HG03432 (cell line): ENCODE data around the gene USP17L29.
"Not testable (repeated sequence)": the region's sequence is repeated elsewhere in the genome, so short reads cannot be mapped to it uniquely, and the experiment has no call there.

Experiments used
- ATAC-seq: cut with Tn5 transposase; IDR thresholded peaks from one replicate; pipeline ENCODE4 v1.9.1; 2021; ENCODE audit warnings: mild to moderate bottlenecking, moderate library complexity; ENCODE audit not compliant: unreplicated experiment

The USP17L29 gene

GRCh38 chr4:9353338-9353737, at the start of gene USP17L29:
USP17L29 (plus strand) TSS chr4:9353638; CDS start chr4:9353638, 0 bp downstream.
- not testable (repeated sequence) for ATAC-seq

DNA sequence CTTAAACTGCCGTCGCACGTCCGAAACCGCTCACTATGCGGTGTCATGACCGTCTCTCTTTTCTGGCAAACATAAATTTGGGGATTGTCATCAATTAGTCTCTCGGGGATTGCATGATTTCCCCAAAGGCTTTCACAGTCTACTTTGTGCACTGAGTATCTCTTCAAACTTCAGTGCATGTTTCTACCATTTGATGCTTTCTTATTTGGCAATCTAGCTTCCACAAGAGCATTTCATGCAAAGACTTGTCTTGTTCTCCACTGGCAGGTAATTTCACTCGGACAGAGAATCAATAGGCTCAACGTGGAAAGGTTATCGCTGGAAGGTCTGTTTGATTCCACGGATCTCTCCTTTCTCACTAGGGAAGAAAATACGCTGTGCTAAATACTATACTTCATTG, 29.2 kb upstream of the USP17L29 start:
- ATAC-seq, result not testable (repeated sequence)

DNA sequence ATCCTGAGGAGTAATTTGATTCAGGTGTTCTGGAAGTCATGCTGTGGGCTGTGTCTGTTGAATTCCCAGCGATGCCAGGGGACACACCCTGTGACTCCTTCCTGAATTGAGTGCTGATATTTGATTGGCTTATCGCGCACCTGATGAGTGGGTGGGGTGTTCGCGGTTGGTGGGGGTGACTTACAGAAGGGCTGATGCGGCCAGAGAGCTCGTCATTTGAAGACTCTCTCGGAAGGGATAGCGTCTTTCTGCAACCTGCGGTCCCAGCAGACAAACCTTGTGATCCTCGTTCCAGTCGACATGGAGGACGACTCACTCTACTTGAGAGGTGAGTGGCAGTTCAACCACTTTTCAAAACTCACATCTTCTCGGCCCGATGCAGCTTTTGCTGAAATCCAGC, 28.6 kb upstream of the USP17L29 start, which contains the start of gene USP17L24:
Gene USP17L24 (plus strand): TSS at position 301 of the 400 bp plus-strand sequence. CDS start 0 bp downstream, at position 301.
- not testable (repeated sequence) for ATAC-seq

DNA sequence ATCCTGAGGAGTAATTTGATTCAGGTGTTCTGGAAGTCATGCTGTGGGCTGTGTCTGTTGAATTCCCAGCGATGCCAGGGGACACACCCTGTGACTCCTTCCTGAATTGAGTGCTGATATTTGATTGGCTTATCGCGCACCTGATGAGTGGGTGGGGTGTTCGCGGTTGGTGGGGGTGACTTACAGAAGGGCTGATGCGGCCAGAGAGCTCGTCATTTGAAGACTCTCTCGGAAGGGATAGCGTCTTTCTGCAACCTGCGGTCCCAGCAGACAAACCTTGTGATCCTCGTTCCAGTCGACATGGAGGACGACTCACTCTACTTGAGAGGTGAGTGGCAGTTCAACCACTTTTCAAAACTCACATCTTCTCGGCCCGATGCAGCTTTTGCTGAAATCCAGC, 23.8 kb upstream of the USP17L29 start, which contains the start of gene USP17L25:
Gene USP17L25 (plus strand): TSS at position 301 of the 400 bp plus-strand sequence. CDS start 0 bp downstream, at position 301.
- ATAC-seq, result not testable (repeated sequence)

GRCh38 chr4:9334358-9334757, 19.1 kb upstream of the USP17L29 start, which contains the start of gene USP17L26:
USP17L26 (plus strand) TSS chr4:9334658; CDS start chr4:9334658, 0 bp downstream.
- not testable (repeated sequence) for ATAC-seq

DNA sequence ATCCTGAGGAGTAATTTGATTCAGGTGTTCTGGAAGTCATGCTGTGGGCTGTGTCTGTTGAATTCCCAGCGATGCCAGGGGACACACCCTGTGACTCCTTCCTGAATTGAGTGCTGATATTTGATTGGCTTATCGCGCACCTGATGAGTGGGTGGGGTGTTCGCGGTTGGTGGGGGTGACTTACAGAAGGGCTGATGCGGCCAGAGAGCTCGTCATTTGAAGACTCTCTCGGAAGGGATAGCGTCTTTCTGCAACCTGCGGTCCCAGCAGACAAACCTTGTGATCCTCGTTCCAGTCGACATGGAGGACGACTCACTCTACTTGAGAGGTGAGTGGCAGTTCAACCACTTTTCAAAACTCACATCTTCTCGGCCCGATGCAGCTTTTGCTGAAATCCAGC, 14.3 kb upstream of the USP17L29 start, which contains the start of gene USP17L5:
Gene USP17L5 (plus strand): TSS at position 301 of the 400 bp plus-strand sequence. CDS start 0 bp downstream, at position 301.
- not testable (repeated sequence) for ATAC-seq

GRCh38 chr4:9343848-9344247, 9.6 kb upstream of the USP17L29 start, which contains the start of gene USP17L27:
USP17L27 (plus strand) TSS chr4:9344148; CDS start chr4:9344148, 0 bp downstream.
- ATAC-seq, result not testable (repeated sequence)

DNA sequence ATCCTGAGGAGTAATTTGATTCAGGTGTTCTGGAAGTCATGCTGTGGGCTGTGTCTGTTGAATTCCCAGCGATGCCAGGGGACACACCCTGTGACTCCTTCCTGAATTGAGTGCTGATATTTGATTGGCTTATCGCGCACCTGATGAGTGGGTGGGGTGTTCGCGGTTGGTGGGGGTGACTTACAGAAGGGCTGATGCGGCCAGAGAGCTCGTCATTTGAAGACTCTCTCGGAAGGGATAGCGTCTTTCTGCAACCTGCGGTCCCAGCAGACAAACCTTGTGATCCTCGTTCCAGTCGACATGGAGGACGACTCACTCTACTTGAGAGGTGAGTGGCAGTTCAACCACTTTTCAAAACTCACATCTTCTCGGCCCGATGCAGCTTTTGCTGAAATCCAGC, 4.8 kb upstream of the USP17L29 start, which contains the start of gene USP17L28:
Gene USP17L28 (plus strand): TSS at position 301 of the 400 bp plus-strand sequence. CDS start 0 bp downstream, at position 301.
- not testable (repeated sequence) for ATAC-seq

DNA sequence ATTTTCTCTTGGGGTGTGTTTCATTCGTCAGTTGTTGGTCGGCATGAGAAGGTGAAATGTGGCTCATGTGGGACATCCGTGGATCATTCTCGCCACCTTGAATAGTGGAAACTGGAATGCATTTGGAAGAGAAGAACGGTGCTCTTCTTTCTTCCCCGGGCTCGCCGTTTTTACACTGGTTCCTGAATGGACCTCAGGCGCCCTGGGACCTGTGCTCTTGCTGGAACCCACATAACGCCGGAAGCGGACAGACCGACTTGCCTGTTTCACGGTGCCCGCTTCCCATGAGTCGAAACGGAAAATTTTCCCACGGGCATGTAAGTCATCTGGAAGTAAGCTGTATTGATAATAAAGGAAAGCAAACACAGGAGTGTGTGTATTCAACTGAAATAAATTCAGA, 2.6 kb upstream of the USP17L29 start:
- not testable (repeated sequence) for ATAC-seq

DNA sequence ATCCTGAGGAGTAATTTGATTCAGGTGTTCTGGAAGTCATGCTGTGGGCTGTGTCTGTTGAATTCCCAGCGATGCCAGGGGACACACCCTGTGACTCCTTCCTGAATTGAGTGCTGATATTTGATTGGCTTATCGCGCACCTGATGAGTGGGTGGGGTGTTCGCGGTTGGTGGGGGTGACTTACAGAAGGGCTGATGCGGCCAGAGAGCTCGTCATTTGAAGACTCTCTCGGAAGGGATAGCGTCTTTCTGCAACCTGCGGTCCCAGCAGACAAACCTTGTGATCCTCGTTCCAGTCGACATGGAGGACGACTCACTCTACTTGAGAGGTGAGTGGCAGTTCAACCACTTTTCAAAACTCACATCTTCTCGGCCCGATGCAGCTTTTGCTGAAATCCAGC, 9.4 kb downstream of the USP17L29 start, which contains the start of gene USP17L30:
Gene USP17L30 (plus strand): TSS at position 301 of the 400 bp plus-strand sequence. CDS start 0 bp downstream, at position 301.
- not testable (repeated sequence) for ATAC-seq

DNA sequence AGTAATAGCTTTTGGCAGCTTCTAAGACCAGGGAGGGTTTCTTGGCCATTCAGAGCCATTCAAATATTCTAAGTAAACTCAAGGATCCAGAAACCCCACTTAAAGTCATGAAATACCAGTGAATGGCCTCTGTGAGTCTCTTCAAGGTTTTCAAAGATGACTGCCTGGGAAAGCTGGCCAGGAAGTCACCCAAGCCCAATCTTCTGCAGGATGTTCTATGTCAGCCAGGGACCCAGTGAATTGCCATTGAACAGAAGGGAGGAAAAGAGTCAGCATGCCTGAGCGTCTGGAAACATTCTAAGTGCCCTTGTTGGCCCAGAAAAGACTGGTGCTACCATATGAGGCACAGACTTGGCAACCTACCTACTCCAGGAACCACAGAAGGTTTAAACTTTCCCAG, 26.4 kb downstream of the USP17L29 start:
- not testable (repeated sequence) for ATAC-seq

DNA sequence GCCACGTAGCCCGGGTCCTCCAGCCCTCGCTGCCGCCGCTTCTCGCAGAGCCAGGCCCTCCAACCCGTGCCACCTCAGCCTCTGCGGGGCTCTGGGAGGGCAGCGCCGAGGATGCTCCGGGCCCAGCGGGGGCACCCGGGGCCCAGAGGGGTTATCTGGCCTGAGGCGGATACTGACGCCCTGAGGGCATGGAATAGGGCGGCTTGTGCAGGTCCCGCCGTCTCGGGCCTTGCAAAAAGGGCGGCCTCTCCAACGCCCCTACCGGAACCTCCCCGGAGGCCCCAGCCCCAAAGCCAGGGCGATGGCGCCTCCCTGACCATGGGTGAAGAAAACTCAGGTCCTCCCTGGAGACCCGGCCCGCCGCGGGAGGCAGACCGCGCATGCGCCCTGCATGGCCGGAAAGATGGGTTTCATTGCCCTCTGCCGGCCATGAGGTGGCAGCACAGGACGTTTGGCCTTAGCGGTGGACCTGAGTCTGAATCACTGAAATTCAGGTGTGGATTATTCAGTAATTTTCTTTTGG, 27.6 kb downstream of the USP17L29 start:
- not testable (repeated sequence) for ATAC-seq

DNA sequence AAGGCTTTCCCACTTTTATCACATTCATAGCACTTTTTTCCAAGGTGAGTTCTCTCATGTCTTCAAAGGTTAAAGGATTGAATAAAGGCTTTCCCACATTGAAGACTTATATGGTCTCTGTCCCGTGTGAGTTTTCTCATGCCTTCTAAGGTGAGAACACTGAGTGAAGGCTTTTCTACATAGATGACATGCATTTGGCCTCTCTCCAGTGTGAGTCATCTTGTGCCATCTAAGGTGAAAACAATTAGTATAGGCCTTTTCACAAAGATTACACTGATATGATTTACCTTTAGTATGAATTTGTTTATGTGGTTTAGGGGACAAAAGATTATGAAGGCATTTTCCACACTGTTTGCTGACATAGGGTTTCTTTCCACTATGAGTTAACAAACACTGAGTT, 30.7 kb downstream of the USP17L29 start:
- no peak for ATAC-seq

GRCh38 chr4:9389001-9389400, 35.6 kb downstream of the USP17L29 start:
- ATAC-seq, result not testable (repeated sequence)
